NK-92 treated with Interleukin-12 subunit alpha and Interleukin-12 subunit beta, amount 100 ng/mL, for 24 hours (cell line): ENCODE measurements around the gene CTAGE6.
"Not testable (repeated sequence)": the region's sequence is repeated elsewhere in the genome, so short reads cannot be mapped to it uniquely, and the experiment has no call there.

Experiments
- DNase-seq: peaks from one replicate; lab custom pipeline; 2025; lab: John Stamatoyannopoulos, UW

CTAGE6 gene

DNA sequence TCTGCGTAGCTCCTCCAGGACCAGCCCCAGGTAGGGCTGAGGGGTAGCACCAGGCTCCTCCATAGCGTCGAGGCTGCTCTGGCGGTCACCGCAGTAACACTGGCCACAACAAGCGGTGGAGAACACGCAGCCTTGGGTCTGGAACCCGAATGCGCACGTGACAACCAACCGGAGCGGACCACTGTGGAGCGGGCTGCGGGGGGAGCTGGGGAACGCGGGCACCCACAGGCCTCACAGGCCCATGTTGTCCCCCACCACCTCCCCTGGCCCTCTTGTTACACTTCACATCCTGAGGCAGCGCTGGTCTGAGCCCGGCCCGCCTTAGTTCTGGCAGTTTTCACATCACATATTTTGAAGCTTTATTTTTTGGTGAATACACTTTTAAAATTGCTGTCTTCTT, at the start of gene CTAGE6:
TSS of gene CTAGE6 (minus strand) at position 101 of the 400 bp plus-strand sequence. CDS start at position 63, 38 bp downstream.
- DNase-seq, result not testable (repeated sequence)

DNA sequence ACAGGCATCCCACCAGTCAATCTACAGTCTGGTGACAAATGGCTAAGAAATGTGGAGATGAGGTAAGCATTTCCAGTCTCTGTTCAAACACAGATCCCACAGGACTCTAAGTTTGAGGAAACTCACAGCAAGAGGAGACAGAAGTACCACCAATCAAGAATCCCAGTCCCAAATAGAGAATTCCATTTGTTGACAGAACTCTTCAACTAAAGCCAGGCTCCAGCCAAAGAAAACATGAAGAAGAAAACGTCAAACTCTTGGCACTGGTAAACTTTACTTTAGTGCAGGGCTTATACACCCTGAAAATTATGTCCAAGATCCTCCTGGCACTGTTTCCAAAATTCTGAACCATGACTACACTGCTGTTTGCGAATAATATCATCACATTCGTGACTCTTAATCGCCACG, 49.2 kb upstream of the CTAGE6 start:
- DNase-seq, result not testable (repeated sequence)

DNA sequence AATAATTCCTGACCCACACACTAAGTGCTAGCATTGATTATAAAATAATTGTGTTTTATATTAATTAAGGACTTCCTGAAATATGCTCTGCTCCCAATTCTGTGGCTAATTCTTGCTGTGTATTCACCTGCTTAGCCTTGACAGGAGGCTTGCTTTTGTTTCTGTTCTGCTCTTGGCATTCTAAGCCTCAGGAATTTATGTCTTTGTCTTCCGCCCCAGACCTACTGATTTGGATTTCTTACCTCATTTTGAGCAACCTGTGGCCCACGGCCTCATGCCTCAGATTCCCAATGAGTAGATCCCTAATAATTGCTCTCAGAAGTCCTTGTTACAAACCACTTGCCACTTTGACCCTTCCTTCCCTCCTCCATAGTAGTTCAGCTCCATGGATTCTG, 40.4 kb upstream of the CTAGE6 start:
- DNase-seq, result not testable (repeated sequence)

DNA sequence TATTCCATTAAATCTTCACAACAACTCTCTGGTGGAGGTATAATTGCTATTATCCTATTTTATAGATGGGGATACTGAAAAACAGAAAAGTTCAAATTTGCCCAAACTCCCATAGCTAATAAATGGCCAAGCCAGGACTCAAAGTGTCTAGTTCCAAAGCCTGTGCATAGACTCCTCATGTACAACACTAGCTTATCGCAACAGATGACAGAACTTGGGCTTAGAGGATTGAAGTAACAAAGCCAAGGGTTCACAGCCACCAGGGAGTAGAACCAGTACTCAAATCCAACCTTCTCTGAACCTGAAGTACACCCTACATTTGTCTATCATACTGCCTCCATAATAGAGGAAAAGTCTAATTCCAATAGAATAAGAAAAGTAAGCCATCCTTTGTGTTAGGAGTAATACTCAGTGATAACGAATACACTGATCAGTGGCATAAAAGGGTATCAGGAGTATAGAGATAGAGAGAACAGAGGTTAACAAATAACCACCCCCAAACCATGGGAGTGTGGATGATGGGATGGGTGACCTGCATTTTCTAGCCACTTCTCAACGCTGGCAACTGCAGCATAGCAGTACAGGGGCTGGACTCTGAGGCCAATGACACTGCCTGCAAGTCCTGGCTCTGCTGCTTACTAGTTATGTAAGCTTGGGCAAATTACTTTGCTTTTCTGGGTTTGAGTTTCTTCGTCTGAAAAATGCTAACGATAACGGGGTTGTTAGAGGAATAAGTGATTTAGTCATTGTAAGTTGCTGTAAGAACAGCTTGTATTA, 39.8 kb upstream of the CTAGE6 start:
- not testable (repeated sequence) for DNase-seq

GRCh38 chr7:143795653-143796052, 38.2 kb upstream of the CTAGE6 start:
- DNase-seq, result not testable (repeated sequence)

DNA sequence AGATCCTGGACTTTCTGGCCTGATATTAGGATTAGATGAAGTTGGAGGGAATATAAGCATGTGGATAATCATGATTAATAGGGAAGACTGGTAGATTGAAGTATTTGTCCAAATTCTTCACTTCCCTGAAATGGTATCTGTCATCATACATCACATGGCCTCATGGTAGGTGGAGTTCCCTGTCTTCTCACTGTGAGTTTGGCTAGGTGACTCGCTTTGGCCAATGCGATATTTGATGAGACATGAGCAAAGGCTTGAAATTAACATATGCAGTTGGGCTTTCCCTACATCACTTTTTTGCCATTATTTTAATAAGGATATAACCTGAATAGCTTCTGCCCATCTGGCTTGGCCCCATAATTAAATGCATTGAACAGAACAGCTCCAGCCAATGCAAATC, 35.1 kb upstream of the CTAGE6 start:
- DNase-seq, result not testable (repeated sequence)

DNA sequence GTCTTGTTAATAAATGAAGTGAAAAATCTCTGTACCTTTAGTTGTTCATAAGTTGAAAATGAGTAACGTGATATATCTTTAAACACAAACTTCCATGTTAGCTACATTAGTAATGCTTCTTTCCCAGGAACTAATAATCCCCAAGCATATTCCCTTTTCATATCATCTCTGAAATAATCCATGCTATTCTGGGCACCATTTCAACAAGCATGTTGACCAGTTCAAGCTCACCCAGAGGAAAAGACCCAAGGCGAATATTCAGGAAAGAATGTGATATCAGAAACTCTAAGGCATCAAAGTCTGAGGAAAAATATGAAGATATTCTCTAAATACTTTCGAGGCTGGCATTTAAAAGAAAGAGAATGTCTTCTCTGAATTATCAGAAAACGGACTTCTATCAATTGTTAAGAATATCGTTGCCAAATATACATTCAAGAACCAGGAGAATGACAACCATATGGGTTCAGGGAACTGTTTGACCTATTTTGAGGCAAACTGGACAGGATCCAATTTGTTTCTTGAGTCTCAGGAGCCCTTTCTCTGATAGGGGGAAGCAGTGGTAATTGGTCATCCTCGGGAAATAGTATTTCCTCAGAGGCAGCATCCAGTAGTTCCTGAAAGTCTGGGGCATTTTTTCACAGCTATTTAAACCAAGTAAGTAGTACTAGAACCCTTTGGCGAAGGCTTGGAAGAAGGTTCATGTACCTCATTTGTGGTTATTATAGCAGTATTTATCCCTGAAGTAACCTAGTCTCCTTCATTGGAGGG, 28.1 kb upstream of the CTAGE6 start:
- DNase-seq, result not testable (repeated sequence)

- not testable (repeated sequence) for DNase-seq
Observed at GRCh38 chr7:143779591-143779990, 22.1 kb upstream of the CTAGE6 start.

DNA sequence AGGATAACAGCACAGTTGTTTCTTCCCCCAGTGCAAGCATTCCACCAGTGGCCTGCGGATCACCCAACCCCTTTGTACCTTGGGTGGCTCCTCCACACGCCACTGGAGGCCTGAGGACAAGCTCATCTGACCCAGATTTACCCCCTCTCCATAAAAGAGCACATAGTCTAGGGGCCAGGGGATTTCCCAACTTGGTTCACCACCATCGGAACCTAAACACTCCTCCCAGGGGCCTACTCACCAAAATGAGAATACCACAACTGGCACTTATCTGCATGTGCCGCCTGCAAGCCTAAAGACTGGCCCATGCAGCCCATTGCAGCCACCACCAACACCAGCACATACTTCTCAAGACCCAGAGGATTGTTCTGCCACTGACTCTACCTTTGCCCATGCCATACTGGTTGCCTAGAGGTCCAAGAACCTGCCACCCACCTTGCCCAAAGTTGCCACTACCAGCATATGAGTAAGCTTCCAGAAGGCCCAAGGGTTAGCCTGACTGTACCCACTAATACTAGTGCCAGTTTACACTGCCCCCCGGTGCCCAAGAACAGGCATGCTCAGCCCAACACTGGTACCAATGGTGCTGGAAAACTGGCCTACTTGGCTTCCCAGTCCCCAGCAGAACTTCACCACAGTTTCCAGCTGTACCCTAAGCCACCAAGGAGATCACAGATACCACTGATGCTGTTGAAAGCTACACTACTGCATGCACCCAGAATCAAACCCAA, 15.4 kb upstream of the CTAGE6 start:
- not testable (repeated sequence) for DNase-seq

- not testable (repeated sequence) for DNase-seq
Observed at GRCh38 chr7:143767531-143767930, 10.0 kb upstream of the CTAGE6 start.

GRCh38 chr7:143765678-143766077, 8.2 kb upstream of the CTAGE6 start:
- DNase-seq, result not testable (repeated sequence)

GRCh38 chr7:143763065-143763464, 5.6 kb upstream of the CTAGE6 start:
- not testable (repeated sequence) for DNase-seq

GRCh38 chr7:143745340-143745739, 12.2 kb downstream of the CTAGE6 start:
- not testable (repeated sequence) for DNase-seq

GRCh38 chr7:143737037-143737819, 20.3 kb downstream of the CTAGE6 start:
- DNase-seq, result not testable (repeated sequence)

- no peak for DNase-seq
Observed at GRCh38 chr7:143735962-143736361, 21.5 kb downstream of the CTAGE6 start.

DNA sequence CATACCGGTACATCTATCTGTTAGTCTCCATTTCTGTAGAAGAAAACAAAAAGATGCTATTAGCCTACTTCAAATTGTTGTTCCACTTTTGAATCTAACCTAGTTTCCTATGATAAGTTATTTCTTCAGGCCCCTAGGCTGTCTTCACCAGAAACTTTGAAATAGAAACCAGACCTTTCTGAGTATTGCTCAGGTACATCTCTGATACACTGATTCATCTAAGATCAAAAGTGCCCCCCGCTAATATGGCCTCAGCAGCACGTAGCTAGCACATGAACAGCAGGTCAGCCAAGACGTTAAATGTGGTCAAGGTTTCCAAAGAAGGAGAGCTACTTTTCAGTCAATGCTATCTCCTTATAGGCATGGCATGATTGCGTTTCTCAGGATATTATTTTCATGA, 23.6 kb downstream of the CTAGE6 start:
- no peak for DNase-seq

GRCh38 chr7:143728333-143728862, 29.1 kb downstream of the CTAGE6 start:
- DNase-seq, result no peak

DNA sequence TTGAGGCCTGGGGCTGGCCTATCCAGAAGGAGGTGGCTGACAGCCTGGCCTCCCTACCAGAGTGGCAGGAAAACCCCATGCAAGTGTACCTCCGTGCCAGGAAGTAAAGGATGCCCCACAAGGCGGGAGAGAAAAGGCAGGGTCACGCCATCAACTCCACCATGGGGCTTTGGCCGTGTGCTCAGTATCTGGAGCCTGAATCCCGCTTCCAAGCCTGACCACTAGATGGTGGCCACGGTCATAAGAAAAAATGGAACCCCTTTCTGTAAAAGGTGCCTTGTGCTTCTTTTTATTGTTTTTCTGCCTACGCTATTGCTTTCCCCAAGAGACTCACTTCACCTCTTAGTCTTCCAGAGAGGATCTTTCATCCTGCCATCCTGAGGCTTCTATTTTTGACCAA, 29.9 kb downstream of the CTAGE6 start:
- not testable (repeated sequence) for DNase-seq

- not testable (repeated sequence) for DNase-seq
Observed at GRCh38 chr7:143726143-143726542, 31.4 kb downstream of the CTAGE6 start.

- DNase-seq, result not testable (repeated sequence)
Observed at GRCh38 chr7:143720335-143720734, 37.2 kb downstream of the CTAGE6 start.

GRCh38 chr7:143715543-143716193, 41.8 kb downstream of the CTAGE6 start:
- DNase-seq, result not testable (repeated sequence)
